ENCODE measurements around the gene MACF1. TPM values are rescaled to one million over a fixed set of nuclear protein-coding genes. Genes with fewer than 3 reads are reported as not detected.
"Not testable (repeated sequence)": the region's sequence is repeated elsewhere in the genome, so short reads cannot be mapped to it uniquely, and the experiment has no call there.

The MACF1 gene
- total RNA-seq, 1 experiment from 2014 or later = 189 TPM

DNA sequence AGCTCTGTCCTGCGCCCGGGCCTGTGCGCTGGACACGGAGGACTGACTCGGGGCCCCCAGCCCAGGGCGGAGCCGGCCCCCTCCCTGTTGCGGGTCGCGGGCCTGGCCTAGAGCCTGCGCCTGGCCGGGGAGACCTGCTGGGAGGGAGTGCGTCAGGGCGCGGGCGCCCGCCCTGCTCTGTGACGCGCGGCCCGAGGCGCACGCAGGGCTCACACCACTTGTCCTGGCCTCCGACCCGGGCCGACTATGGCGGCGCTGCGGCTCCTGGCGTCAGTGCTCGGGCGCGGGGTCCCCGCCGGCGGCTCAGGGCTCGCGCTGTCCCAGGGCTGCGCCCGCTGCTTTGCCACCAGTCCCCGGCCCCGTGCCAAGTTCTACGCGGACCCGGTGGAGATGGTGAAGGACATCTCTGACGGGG, 310.2 kb downstream of the MACF1 start:
- H3K4me3 ChIP-seq; DNase-seq; H3K27ac ChIP-seq; H3K9me3 ChIP-seq (ENCODE audit: insufficient read depth, low read depth); POLR2A ChIA-PET (ENCODE audit: unreplicated experiment); CTCF ChIA-PET; BruUV-seq (replicated peaks); H2AFZ ChIP-seq; H3K9me2 ChIP-seq (ENCODE audit: insufficient read depth); H4K20me1 ChIP-seq (ENCODE audit: insufficient read depth); H3K4me2 ChIP-seq; H3K79me2 ChIP-seq (ENCODE audit: low read depth); H3K4me1 ChIP-seq (replicated peaks; ENCODE audit: insufficient read depth); H3K36me3 ChIP-seq (ENCODE audit: low read depth); H3F3A ChIP-seq (ENCODE audit: insufficient read depth, low read depth); intact Hi-C loops (cut with micrococcal nuclease; ENCODE audit: unreplicated experiment); H3K27me3 ChIP-seq (ENCODE audit: insufficient read depth, low read depth): not testable (repeated sequence)

DNA sequence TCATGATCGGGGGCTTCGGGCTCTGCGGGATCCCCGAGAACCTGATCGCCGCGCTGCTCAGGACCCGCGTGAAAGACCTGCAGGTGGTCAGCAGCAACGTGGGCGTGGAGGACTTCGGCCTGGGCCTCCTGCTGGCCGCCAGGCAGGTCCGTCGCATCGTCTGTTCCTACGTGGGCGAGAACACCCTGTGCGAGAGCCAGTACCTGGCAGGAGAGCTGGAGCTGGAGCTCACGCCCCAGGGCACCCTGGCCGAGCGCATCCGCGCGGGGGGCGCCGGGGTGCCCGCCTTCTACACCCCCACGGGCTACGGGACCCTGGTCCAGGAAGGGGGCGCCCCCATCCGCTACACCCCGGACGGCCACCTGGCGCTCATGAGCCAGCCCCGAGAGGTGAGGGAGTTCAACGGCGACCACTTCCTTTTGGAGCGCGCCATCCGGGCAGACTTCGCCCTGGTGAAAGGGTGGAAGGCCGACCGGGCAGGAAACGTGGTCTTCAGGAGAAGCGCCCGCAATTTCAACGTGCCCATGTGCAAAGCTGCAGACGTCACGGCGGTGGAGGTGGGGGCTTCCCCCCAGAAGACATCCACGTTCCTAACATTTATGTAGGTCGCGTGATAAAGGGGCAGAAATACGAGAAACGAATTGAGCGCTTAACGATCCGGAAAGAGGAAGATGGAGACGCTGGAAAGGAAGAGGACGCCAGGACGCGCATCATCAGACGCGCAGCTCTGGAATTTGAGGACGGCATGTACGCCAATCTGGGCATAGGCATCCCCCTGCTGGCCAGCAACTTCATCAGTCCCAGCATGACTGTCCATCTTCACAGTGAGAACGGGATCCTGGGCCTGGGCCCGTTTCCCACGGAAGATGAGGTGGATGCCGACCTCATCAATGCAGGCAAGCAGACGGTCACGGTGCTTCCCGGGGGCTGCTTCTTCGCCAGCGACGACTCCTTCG, 310.9 kb downstream of the MACF1 start:
- H3F3A ChIP-seq (ENCODE audit: insufficient read depth, low read depth); POLR2A ChIA-PET (ENCODE audit: unreplicated experiment); H3K4me1 ChIP-seq (replicated peaks; ENCODE audit: insufficient read depth); H3K9me3 ChIP-seq (ENCODE audit: insufficient read depth, low read depth); H3K27me3 ChIP-seq (ENCODE audit: insufficient read depth, low read depth); DNase-seq; BruUV-seq (replicated peaks); H3K36me3 ChIP-seq (ENCODE audit: low read depth); H2AFZ ChIP-seq; H3K27ac ChIP-seq; H3K4me3 ChIP-seq; CTCF ChIA-PET; H3K9me2 ChIP-seq (ENCODE audit: insufficient read depth); intact Hi-C loops (cut with micrococcal nuclease; ENCODE audit: unreplicated experiment); H3K79me2 ChIP-seq (ENCODE audit: low read depth); H3K4me2 ChIP-seq; H4K20me1 ChIP-seq (ENCODE audit: insufficient read depth): not testable (repeated sequence)

DNA sequence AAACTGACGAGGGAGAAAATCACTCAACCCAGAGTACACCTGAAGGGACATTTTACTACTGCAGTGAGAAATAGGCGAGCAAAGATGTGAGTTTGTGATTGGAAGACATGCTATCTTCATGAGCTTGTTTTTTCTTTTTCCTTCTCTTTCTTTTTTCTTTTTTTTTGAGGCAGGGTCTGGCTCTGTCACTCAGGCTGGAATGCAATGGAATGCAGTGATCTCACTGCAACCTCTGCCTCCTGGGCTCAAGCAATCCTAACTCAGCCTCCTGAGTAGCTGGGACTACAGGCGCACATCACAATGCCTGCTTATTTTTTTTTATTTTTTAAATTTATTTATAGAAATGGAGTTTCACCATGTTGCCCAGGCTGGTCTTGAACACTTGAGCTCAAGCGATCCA, 312.3 kb downstream of the MACF1 start:
- CTCF ChIA-PET = interaction anchor here (0.5 kb wide), 1 partner anchor 646 kb away, joined by 7 read pairs; no protein-coding TSS in a partner anchor
- H3K4me2 ChIP-seq; BruUV-seq (replicated peaks); H3K36me3 ChIP-seq (ENCODE audit: low read depth); H3K9me3 ChIP-seq (ENCODE audit: insufficient read depth, low read depth); H3F3A ChIP-seq (ENCODE audit: insufficient read depth, low read depth); DNase-seq; H3K27me3 ChIP-seq (ENCODE audit: insufficient read depth, low read depth); H3K79me2 ChIP-seq (ENCODE audit: low read depth); H3K4me3 ChIP-seq; H2AFZ ChIP-seq; H4K20me1 ChIP-seq (ENCODE audit: insufficient read depth); H3K9me2 ChIP-seq (ENCODE audit: insufficient read depth); intact Hi-C loops (cut with micrococcal nuclease; ENCODE audit: unreplicated experiment); H3K27ac ChIP-seq; H3K4me1 ChIP-seq (replicated peaks; ENCODE audit: insufficient read depth): not testable (repeated sequence)
- POLR2A ChIA-PET (ENCODE audit: unreplicated experiment) = interaction anchor here (0.6 kb wide), 1 partner anchor 109 kb away, joined by 4 read pairs; no protein-coding TSS in a partner anchor

DNA sequence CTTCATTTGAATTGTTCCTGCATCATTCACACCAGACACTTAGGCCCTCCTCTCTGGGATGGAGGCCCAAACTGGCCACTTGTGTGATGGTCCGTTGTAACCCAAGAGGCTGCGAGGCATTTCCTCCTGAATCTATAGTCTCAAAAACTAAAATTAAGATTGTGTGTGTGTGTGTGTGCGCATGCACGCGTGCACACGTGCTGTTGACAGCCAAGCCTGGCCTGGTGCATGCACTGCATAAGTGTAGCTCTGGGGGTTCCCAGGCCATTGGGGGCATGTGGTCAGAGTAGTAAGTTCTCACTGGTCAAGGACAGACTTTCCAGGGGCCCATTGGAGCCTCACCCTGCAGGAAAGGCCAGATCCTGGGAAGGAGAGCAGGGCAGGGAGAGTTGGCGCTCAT, 313.4 kb downstream of the MACF1 start:
- H3K27me3 ChIP-seq (ENCODE audit: insufficient read depth, low read depth); POLR2A ChIA-PET (ENCODE audit: unreplicated experiment); H3K4me1 ChIP-seq (replicated peaks; ENCODE audit: insufficient read depth); H3K79me2 ChIP-seq (ENCODE audit: low read depth); BruUV-seq (replicated peaks); H3K4me2 ChIP-seq; H3K4me3 ChIP-seq; H4K20me1 ChIP-seq (ENCODE audit: insufficient read depth); DNase-seq; H3K27ac ChIP-seq; H3F3A ChIP-seq (ENCODE audit: insufficient read depth, low read depth); intact Hi-C loops (cut with micrococcal nuclease; ENCODE audit: unreplicated experiment); H3K9me2 ChIP-seq (ENCODE audit: insufficient read depth); H2AFZ ChIP-seq; CTCF ChIA-PET; H3K9me3 ChIP-seq (ENCODE audit: insufficient read depth, low read depth); H3K36me3 ChIP-seq (ENCODE audit: low read depth): not testable (repeated sequence)

DNA sequence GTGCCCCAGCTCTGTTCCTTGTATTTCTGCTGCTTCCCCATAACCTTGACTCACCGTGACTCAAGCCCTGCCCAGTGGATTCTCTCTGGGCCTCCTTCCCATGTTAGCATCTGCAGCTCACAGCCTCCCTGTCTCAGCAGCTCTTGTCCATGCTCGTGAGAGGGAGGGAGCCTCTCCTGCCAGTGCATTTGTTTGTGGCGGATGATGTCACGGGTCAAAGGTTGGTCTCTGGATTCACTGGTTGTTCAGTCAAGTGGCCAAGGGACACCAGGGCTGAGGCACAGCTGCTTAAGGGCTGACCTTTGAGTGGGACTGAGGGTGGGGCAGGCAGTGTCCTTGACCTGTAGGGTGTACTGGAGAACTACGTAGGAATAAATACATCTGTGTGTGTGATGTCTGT, 314.9 kb downstream of the MACF1 start:
- H3K27ac ChIP-seq; H3F3A ChIP-seq (ENCODE audit: insufficient read depth, low read depth); H3K4me3 ChIP-seq; CTCF ChIA-PET; H3K9me3 ChIP-seq (ENCODE audit: insufficient read depth, low read depth); H3K9me2 ChIP-seq (ENCODE audit: insufficient read depth); H4K20me1 ChIP-seq (ENCODE audit: insufficient read depth); H3K79me2 ChIP-seq (ENCODE audit: low read depth); H3K4me2 ChIP-seq; intact Hi-C loops (cut with micrococcal nuclease; ENCODE audit: unreplicated experiment); BruUV-seq (replicated peaks); H2AFZ ChIP-seq; H3K36me3 ChIP-seq (ENCODE audit: low read depth); DNase-seq; POLR2A ChIA-PET (ENCODE audit: unreplicated experiment); H3K4me1 ChIP-seq (replicated peaks; ENCODE audit: insufficient read depth); H3K27me3 ChIP-seq (ENCODE audit: insufficient read depth, low read depth): not testable (repeated sequence)

DNA sequence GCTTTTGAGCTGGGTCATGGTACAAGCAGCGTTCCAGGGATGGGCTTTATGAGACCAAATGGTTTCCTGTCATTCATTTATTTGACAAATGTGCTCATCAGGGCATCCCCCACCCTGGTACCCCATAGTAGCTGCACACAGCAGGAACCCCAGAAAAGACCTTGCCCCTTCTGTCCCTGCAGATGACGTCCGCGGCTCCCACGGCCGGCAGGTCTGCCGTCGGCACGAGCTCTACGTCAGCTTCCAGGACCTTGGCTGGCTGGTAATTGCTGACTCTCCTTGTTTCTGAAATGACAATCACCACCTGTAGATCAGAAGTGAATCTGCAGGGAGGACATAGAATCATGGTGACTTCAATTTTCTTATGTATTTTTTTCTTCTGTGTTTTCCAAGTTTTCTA, 317.7 kb downstream of the MACF1 start:
- H3F3A ChIP-seq (ENCODE audit: insufficient read depth, low read depth); intact Hi-C loops (cut with micrococcal nuclease; ENCODE audit: unreplicated experiment); H3K79me2 ChIP-seq (ENCODE audit: low read depth); H3K9me3 ChIP-seq (ENCODE audit: insufficient read depth, low read depth); H3K4me1 ChIP-seq (replicated peaks; ENCODE audit: insufficient read depth); H2AFZ ChIP-seq; H3K36me3 ChIP-seq (ENCODE audit: low read depth); CTCF ChIA-PET; H3K4me2 ChIP-seq; H3K4me3 ChIP-seq; H3K27ac ChIP-seq; H3K27me3 ChIP-seq (ENCODE audit: insufficient read depth, low read depth); DNase-seq; BruUV-seq (replicated peaks); H4K20me1 ChIP-seq (ENCODE audit: insufficient read depth); H3K9me2 ChIP-seq (ENCODE audit: insufficient read depth); POLR2A ChIA-PET (ENCODE audit: unreplicated experiment): not testable (repeated sequence)

Data from PC-9 (cell line).